Subcutaneous adipose tissue (tissue), 4 donors: Measurements from ENCODE around the gene PIK3CA. TPM values are rescaled to one million over a fixed set of nuclear protein-coding genes. Genes with fewer than 3 reads are reported as not detected.

Experiments used
- CTCF ChIP-seq: fragments of 450-650 bp; IDR thresholded peaks from one replicate; pipeline ENCODE4 v1.5.1; 2016; ENCODE audit warnings: low read depth, mild to moderate bottlenecking, control low read depth, antibody characterized with exemption, moderate library complexity
- total RNA-seq, 4 donors: library from RNA; depleted of rRNA; stranded (reverse); fragments of >200 nt; gene quantifications; one replicate each; pipeline ENCODE4 v1.1.0, GENCODE V29; 2016

Gene PIK3CA
- total RNA-seq, 4 donors from 2014 or later = 45.2 to 81.7 (median 61.3) TPM

DNA sequence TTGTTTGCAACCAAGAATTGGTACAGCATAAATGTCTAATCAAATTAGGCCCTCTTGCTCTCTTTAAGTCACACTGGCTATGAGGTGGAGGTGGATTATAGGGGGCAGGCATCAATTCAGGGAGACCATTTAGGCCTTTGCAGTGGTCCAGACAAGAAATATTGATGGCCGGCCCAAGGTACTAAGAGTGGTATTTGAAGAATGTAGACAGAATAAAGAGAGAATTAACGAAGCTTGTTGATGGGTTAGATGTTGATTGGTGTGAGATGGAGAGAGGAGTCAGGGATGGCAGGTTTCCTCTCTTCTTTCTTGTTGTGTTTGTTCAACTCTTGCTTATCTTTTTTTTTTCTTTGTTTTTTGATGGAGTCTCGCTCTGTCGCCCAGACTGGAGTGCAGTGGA lies 48.5 kb downstream of the PIK3CA start:
- no peak for TF ChIP-seq CTCF

DNA sequence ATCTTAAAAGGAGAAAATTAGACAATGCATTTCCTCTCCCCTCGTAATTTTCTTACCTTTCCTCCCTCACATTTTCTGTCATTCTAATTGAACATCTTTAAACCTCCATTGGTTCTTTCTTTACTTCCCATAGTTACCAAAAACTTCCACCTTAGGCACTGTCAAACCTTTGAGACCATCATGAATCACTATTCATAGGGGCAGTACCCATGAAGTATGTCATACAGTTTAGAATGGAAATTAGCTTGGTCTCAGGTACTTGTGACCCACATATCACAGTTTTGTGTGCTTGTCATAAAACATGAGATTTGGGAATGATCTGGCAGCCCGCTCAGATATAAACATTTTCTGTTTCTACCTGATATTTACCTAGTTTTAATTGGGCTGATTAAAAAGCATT lies 52.6 kb downstream of the PIK3CA start:
- no peak for TF ChIP-seq CTCF

GRCh38 chr3:179223548-179223947 lies 75.4 kb downstream of the PIK3CA start:
- TF ChIP-seq CTCF = no peak

- TF ChIP-seq CTCF = no peak
Measured at GRCh38 chr3:179224584-179224983, 76.4 kb downstream of the PIK3CA start.

- TF ChIP-seq CTCF = no peak
Measured at GRCh38 chr3:179227349-179227748, 79.2 kb downstream of the PIK3CA start.

DNA sequence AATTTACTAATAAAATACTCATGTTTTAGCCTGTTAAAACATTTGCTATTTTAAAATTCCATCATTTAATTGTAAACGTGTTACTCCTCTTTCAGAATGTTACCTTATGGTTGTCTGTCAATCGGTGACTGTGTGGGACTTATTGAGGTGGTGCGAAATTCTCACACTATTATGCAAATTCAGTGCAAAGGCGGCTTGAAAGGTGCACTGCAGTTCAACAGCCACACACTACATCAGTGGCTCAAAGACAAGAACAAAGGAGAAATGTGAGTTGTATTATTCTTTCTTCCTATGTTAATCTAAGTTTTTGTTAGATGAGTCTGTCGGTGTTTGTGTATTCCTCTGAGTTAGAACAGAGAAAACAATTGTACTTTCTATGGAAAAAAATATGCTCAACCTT lies 81.0 kb downstream of the PIK3CA start:
- TF ChIP-seq CTCF = no peak

GRCh38 chr3:179233043-179233442 lies 84.9 kb downstream of the PIK3CA start:
- TF ChIP-seq CTCF = no peak
